ENCODE measurements around the gene PRMT9.

The PRMT9 gene

DNA sequence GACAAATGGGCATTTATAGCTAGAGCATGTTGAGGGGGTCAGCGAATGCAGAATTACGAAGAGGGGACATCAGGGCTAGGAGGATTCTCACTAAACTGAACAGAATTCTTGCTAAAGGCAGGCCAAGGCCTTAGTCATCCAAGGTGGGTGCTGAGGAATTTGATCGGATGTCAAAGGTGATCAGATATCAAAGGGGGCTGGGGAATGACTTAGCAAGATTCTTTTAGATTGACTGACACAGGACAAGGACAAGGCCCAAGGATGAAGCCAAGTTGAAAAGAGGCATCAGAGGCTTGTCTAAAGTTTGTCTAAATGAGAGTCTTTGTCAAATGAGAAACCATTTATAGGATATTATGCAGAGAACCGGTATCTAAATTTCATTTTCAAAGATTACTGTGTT lies 57.1 kb downstream of the PRMT9 start:
- Mint-ChIP-seq H3K9me3 (no peaks in the 10 kb centered on the region), H3K36me3 (peaks cover 27% of the 10 kb centered on the region), H3K27me3 (no peaks in the 10 kb centered on the region), H3K4me1 (peaks cover 2% of the 10 kb centered on the region), H3K4me3 (no peak overlapping the region), H3K27ac (no peak overlapping the region)
- no peak for DNase-seq (ENCODE audit: low spot score in 2 of 2)
- ATAC-seq (ENCODE audit: low read depth) = no peak

DNA sequence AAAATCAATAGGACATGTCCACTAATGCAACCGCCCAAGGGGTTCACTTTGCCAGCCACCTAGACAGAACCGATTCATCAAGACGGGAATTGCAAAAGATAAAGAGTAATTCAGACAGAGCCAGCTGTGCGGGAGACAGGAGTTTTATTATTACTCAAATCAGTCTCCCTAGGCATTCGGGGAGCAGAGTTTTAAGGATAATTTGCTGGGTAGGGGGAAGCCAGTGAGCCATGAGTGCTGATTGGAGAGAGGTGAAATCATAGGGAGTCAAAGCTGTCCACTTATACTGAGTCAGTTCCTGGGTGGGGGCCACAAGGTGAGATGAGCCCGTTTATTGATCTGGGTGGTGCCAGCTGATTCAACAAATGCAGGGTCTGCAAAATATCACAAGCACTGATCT lies 58.2 kb downstream of the PRMT9 start:
- Mint-ChIP-seq H3K27me3 (no peaks in the 10 kb centered on the region), H3K36me3 (peaks cover 30% of the 10 kb centered on the region), H3K9me3 (no peaks in the 10 kb centered on the region), H3K4me3 (no peak overlapping the region), H3K4me1 (peaks cover 6% of the 10 kb centered on the region), H3K27ac (no peak overlapping the region)
- ATAC-seq (ENCODE audit: low read depth) (no peak), DNase-seq (ENCODE audit: low spot score in 2 of 2) (no peak)

DNA sequence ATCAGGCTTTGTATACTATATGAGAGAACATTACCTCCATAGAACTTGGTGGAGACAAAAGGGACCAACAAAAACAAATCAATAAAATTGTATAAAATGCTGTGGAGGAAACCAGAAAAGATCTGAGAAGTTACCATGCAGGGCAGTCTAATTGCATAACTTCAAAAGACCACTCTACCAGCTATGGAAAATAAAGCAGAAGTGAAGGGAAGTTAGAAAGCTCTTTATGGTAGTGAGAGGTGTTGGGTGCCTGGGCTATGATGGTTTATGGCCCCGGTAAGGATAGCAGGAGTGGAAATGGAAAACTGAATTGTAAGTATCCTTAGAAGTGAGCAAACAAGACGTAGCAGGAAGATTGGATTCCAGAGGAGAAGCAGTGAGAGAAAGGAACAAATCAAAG lies 63.6 kb downstream of the PRMT9 start:
- H3K27ac Mint-ChIP-seq = peak overlapping the region; percentile 11
- H3K4me1 Mint-ChIP-seq = peaks cover 21% of the 10 kb centered on the region

DNA sequence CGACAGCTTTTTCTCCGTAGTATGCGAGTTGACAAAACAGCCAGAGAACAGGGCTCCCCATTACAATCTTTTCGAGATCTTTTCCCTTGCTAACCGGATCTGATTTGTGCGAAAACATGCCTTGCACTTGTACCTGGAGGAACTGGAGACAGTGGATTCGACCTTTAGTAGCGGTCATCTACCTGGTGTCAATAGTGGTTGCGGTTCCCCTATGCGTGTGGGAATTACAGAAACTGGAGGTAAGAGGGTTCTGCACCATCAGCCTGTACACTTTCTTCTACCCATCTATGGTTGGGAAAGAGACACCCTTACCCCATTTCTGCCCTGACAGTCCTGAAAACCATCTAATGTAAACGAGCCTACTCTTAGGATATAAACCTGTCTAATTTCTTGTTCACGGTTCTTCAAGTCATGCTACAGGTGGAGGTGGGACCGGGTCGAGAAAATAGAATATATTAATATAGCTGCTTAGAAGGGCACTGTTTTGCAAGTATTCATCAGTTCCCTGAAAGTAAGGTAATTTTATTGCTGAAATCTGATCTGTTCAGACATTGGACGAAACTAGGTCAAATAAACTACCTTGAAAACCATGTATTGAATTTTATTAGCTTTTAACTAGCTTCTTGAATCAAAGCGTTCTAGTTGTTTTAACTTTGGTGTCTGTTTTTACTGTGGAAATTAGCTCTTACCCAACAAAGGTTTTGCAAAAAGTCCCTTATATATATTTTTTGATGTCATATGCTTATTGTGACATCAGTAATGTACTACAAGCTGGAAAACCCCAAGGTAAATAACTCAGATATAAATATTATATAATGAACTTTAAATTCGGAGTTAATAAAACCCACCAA lies 65.9 kb downstream of the PRMT9 start:
- peaks cover 17% of the 10 kb centered on the region for H3K36me3 Mint-ChIP-seq
- DNase-seq (ENCODE audit: low spot score in 2 of 2) (no peak), ATAC-seq (ENCODE audit: low read depth) (no peak)
- H3K4me1 Mint-ChIP-seq = peaks cover 21% of the 10 kb centered on the region
- H3K27me3 Mint-ChIP-seq = no peaks in the 10 kb centered on the region
- peak overlapping the region; percentile 92 for H3K4me3 Mint-ChIP-seq
- no peaks in the 10 kb centered on the region for H3K9me3 Mint-ChIP-seq
- H3K27ac Mint-ChIP-seq = peak overlapping the region; percentile 91

More for the DNA sequence above, 63.6 kb downstream of the PRMT9 start:
- DNase-seq (ENCODE audit: low spot score in 2 of 2) = no peak
- no peak for ATAC-seq (ENCODE audit: low read depth)
- peak overlapping the region; percentile 19 for H3K4me3 Mint-ChIP-seq
- H3K9me3 Mint-ChIP-seq = no peaks in the 10 kb centered on the region
- no peaks in the 10 kb centered on the region for H3K27me3 Mint-ChIP-seq
- peaks cover 21% of the 10 kb centered on the region for H3K36me3 Mint-ChIP-seq

DNA sequence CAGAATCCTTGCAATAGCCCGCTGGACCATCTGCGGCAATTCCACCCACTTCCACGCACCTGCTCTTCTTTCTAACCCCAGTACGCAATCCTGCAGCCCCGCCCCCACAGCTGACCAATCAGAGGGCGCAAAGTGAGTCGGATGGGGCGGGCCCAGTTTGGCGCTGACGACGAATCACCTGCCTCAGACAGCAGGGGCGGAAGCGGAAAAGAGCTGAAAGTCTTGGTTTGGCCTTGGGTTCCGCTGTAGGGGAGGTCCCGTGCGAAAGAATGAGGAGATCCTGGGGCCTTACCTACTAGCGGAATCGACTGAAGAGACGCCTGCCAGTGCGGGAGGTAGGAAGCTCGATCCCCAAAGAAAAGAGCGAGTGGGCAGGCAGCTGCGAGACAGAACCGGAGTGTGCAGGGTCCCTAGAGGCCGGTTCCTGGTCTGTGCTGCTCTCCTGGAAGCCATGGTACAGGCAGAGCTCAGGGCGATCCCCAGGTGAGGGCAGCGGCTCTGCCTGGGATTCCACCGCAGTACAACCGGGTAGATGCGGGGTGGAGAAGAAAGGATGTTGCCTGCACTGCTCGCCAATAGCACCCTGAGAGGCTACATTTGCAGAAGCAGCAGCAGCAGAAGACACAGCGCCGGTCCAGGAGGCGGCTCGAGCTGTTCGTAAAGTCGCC lies 66.7 kb downstream of the PRMT9 start, which contains the start of gene TMEM184C:
TMEM184C (plus strand) TSS at position 225 of the 668 bp plus-strand sequence. CDS start 560 bp downstream, outside the sequence.
- Mint-ChIP-seq H3K36me3 (peaks cover 11% of the 10 kb centered on the region), H3K9me3 (no peaks in the 10 kb centered on the region), H3K4me1 (peaks cover 19% of the 10 kb centered on the region), H3K27me3 (no peaks in the 10 kb centered on the region), H3K4me3 (peak within 1 kb of the TSS; percentile 92), H3K27ac (peak within 1 kb of the TSS; percentile 91)
- DNase-seq (ENCODE audit: low spot score in 2 of 2) (peak; percentile 97), ATAC-seq (ENCODE audit: low read depth) (peak; percentile 94)

DNA sequence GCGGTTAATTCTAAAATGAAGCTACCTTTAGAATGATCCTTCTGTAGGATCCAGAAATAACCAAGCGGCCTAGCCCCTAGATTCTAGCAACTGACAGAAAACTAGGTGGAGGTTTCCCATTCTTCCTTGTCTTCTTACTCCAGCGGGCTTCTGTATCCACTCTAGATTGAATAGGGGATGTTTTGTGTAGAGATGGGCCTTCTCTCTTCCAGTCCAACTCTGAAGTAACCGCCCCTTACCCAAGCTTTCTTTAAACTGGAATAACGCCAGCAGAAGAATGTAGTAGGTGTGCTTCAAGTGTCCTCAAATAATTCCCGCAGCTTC lies 67.2 kb downstream of the PRMT9 start:
- no peak for DNase-seq (ENCODE audit: low spot score in 2 of 2)
- Mint-ChIP-seq H3K27ac (peak overlapping the region; percentile 91), H3K36me3 (peaks cover 11% of the 10 kb centered on the region), H3K9me3 (no peaks in the 10 kb centered on the region), H3K4me3 (peak overlapping the region; percentile 92), H3K27me3 (no peaks in the 10 kb centered on the region), H3K4me1 (peaks cover 19% of the 10 kb centered on the region)
- ATAC-seq (ENCODE audit: low read depth) = peak; percentile 2

DNA sequence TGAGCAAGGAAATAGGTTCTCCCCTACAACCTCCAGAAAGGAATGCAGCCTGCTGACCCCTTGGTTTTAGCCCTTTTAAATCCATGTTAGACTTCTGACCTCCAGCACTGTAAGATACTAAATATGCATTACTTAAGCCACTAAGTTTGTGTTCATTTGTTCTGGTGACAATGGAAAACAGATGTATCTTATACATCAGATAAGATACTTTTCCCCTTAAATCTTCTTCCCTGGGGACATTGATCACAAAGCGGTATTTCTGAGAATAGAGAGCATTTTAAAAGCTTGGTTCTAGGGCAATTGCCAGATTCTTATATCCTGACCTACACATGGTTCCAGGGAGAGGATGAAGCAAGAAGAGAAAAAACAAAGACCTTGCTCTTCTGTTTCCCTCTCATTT lies 73.3 kb downstream of the PRMT9 start:
- Mint-ChIP-seq H3K27me3 (peaks cover 3% of the 10 kb centered on the region), H3K4me1 (no peaks in the 10 kb centered on the region), H3K27ac (no peak overlapping the region), H3K4me3 (no peak overlapping the region), H3K9me3 (no peaks in the 10 kb centered on the region), H3K36me3 (no peaks in the 10 kb centered on the region)
- DNase-seq (ENCODE audit: low spot score in 2 of 2) = no peak
- ATAC-seq (ENCODE audit: low read depth) = no peak

DNA sequence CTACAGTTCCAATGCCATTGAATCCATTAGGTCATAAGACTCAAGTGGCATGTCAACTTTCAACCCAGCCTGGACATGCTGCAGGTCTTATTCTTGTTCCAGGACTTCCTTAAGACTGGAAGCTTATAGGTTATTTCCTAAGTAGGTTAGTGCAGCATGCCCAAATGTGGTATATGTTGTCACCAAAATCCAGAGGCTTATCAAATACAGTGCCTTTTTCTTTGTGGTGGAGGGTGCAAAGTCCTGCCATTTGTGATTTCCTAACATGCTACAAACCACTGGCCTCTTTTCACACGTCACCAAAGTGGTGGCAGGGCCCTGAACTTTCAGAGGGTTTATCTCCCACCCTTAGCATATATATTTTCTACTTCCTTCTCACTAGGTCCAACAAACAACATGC lies 76.5 kb downstream of the PRMT9 start:
- H3K9me3 Mint-ChIP-seq = no peaks in the 10 kb centered on the region
- peaks cover 3% of the 10 kb centered on the region for H3K27me3 Mint-ChIP-seq
- no peaks in the 10 kb centered on the region for H3K4me1 Mint-ChIP-seq
- no peak overlapping the region for H3K4me3 Mint-ChIP-seq
- ATAC-seq (ENCODE audit: low read depth) (no peak), DNase-seq (ENCODE audit: low spot score in 2 of 2) (no peak)
- H3K27ac Mint-ChIP-seq = no peak overlapping the region
- no peaks in the 10 kb centered on the region for H3K36me3 Mint-ChIP-seq

DNA sequence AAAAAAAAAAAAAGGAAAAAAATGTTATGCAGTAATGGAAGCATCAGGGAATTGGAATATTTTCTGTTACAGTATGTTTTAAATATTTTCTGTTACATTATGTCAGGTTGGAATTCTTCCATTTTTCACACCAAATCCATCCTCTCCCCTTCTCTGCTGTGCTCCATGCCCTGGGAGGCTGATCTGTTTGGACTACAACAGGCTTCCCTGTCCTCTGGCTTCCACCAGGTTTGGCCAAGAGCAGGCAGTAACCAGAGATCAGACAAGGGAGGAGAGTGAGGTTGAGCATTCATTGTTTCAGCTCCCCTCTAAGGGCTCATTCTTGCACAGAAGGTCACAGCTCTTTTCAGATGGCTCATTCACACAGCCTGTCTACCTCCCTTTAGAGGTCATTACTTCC lies 78.5 kb downstream of the PRMT9 start:
- no peaks in the 10 kb centered on the region for H3K4me1 Mint-ChIP-seq
- ATAC-seq (ENCODE audit: low read depth) (no peak), DNase-seq (ENCODE audit: low spot score in 2 of 2) (no peak)
- no peaks in the 10 kb centered on the region for H3K36me3 Mint-ChIP-seq
- no peak overlapping the region for H3K4me3 Mint-ChIP-seq
- H3K27me3 Mint-ChIP-seq = peaks cover 3% of the 10 kb centered on the region
- H3K27ac Mint-ChIP-seq = no peak overlapping the region
- H3K9me3 Mint-ChIP-seq = no peaks in the 10 kb centered on the region

DNA sequence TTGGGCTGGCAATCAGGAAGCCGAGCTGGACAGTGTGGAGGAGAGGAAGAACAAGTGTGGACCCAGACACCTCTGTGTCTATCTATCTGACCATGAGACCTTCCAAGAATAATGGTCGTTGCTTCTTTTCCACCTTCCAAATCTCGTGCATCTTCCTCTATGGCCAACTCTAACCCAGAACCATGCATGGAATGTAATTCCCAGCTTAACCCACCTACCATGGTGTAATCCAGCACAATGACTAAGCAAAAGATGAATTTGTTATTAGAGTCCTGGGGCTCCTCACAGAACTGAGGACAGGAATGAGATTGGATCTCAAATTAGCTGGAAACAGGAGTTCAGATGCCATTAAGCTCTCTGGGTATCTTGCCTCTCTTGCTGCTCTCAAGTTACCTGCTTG lies 84.2 kb downstream of the PRMT9 start:
- Mint-ChIP-seq H3K4me3 (no peak overlapping the region), H3K36me3 (no peaks in the 10 kb centered on the region), H3K27me3 (peaks cover 3% of the 10 kb centered on the region), H3K4me1 (no peaks in the 10 kb centered on the region), H3K9me3 (no peaks in the 10 kb centered on the region), H3K27ac (no peak overlapping the region)
- DNase-seq (ENCODE audit: low spot score in 2 of 2) = no peak
- no peak for ATAC-seq (ENCODE audit: low read depth)

DNA sequence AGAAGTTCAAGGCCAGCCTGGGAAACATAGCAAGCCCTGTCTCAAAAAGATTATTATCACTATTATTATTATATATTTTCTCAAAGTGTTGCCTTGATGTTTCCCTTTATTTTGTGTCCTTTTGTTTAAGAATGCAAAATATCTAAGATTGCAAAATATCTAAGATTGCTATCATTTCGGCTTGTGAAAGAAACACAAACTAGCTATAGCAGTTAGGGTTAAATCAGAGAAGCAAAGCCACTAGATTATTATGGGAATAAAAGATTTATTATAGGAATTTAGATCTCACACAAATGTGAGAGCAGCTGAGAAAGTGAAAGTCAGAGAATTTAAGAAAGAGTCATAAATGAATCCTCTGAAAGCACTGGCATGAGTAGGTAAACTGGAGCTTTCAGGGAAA lies 84.8 kb downstream of the PRMT9 start:
- Mint-ChIP-seq H3K36me3 (no peaks in the 10 kb centered on the region), H3K9me3 (no peaks in the 10 kb centered on the region), H3K4me3 (no peak overlapping the region), H3K27me3 (peaks cover 3% of the 10 kb centered on the region), H3K27ac (no peak overlapping the region), H3K4me1 (no peaks in the 10 kb centered on the region)
- ATAC-seq (ENCODE audit: low read depth) (no peak), DNase-seq (ENCODE audit: low spot score in 2 of 2) (no peak)

DNA sequence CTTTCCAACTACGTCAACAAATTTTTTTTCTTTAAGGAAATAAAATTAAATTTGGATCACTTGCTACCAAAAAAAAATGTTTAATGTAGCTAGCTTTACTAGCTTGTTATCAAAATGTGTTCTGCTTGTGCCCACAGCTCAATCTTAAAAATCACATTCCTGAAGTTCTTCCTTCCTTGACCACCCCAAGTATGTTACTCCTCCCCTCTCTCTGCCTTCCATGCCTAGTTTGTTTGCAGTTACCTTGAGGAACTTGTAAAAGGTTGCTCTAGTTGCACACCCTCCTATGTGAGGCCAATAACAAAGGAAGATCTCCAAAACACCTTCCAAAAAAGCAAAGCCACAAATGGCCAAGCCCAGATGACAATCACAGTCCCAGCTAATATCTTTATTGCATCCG lies 86.4 kb downstream of the PRMT9 start:
- Mint-ChIP-seq H3K36me3 (no peaks in the 10 kb centered on the region), H3K27me3 (peaks cover 8% of the 10 kb centered on the region), H3K9me3 (no peaks in the 10 kb centered on the region), H3K4me3 (no peak overlapping the region), H3K4me1 (no peaks in the 10 kb centered on the region), H3K27ac (no peak overlapping the region)
- DNase-seq (ENCODE audit: low spot score in 2 of 2) (no peak), ATAC-seq (ENCODE audit: low read depth) (no peak)

DNA sequence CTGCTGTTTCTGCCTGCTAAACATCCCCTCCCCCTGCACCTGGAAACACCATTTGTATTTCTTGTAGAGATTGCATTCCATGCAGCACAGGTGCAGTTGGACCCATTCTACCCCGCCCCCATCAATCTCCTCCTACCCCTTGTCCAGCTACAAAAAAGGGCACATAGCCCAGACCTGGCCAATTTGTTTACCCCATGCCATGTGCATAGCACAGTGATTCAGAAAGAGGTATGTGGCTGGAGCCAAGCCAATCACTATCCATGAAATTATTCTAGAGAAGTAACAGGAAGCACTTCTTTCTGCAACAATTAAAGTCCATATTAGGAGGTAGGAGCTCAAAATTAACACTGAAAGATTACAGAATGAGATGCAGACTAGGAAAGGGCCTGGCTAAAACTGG lies 87.0 kb downstream of the PRMT9 start:
- H3K4me3 Mint-ChIP-seq = no peak overlapping the region
- no peaks in the 10 kb centered on the region for H3K36me3 Mint-ChIP-seq
- H3K27me3 Mint-ChIP-seq = peaks cover 8% of the 10 kb centered on the region
- H3K4me1 Mint-ChIP-seq = no peaks in the 10 kb centered on the region
- DNase-seq (ENCODE audit: low spot score in 2 of 2) (no peak), ATAC-seq (ENCODE audit: low read depth) (no peak)
- H3K9me3 Mint-ChIP-seq = no peaks in the 10 kb centered on the region
- H3K27ac Mint-ChIP-seq = no peak overlapping the region

DNA sequence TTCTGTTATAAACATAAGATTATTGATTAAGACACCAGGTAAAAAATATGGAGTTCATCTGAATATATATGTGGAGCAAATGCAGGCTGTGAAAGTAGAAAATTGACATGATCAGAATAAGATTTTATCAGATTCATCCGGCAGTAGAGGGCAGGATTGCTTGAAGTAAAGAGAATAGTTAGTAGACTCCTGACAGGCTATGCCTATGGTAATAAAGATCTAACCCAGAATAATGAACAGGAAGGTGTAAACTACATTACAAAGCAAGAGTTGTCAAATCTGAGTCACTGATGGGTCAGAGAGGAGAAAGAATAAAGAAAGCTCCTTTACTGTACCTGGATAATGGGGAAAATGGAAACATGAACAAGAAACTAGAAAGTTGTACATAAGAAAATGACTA lies 87.6 kb downstream of the PRMT9 start:
- ATAC-seq (ENCODE audit: low read depth) = no peak
- no peaks in the 10 kb centered on the region for H3K9me3 Mint-ChIP-seq
- peaks cover 8% of the 10 kb centered on the region for H3K27me3 Mint-ChIP-seq
- no peak overlapping the region for H3K27ac Mint-ChIP-seq
- DNase-seq (ENCODE audit: low spot score in 2 of 2) = no peak
- H3K4me3 Mint-ChIP-seq = no peak overlapping the region
- H3K4me1 Mint-ChIP-seq = no peaks in the 10 kb centered on the region
- H3K36me3 Mint-ChIP-seq = no peaks in the 10 kb centered on the region

DNA sequence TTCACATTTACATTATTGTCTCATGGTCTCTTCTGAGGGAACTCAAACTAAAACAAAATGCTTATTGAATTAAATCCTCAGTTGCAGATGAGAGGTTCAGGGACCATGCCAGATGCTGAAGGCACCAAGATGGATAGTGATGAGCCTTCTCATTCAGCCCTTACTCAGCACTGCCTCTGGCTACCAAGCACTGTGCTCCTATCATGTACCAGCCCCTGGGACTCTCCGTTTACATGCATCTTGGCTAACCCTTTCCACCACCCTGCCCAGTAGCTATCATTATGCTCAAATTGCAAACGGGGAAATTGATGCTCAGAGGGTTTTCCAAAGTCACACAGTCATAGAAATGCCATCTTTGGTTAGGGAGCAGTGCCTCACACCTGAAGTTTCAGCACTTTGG lies 89.4 kb downstream of the PRMT9 start:
- Mint-ChIP-seq H3K36me3 (no peaks in the 10 kb centered on the region), H3K4me1 (peaks cover 2% of the 10 kb centered on the region), H3K27ac (no peak overlapping the region), H3K27me3 (peaks cover 10% of the 10 kb centered on the region), H3K4me3 (no peak overlapping the region), H3K9me3 (no peaks in the 10 kb centered on the region)
- ATAC-seq (ENCODE audit: low read depth) (no peak), DNase-seq (ENCODE audit: low spot score in 2 of 2) (no peak)

All from memory B cell (primary cell).